ENCODE results near the gene CHL1.

Gene CHL1, protein sequence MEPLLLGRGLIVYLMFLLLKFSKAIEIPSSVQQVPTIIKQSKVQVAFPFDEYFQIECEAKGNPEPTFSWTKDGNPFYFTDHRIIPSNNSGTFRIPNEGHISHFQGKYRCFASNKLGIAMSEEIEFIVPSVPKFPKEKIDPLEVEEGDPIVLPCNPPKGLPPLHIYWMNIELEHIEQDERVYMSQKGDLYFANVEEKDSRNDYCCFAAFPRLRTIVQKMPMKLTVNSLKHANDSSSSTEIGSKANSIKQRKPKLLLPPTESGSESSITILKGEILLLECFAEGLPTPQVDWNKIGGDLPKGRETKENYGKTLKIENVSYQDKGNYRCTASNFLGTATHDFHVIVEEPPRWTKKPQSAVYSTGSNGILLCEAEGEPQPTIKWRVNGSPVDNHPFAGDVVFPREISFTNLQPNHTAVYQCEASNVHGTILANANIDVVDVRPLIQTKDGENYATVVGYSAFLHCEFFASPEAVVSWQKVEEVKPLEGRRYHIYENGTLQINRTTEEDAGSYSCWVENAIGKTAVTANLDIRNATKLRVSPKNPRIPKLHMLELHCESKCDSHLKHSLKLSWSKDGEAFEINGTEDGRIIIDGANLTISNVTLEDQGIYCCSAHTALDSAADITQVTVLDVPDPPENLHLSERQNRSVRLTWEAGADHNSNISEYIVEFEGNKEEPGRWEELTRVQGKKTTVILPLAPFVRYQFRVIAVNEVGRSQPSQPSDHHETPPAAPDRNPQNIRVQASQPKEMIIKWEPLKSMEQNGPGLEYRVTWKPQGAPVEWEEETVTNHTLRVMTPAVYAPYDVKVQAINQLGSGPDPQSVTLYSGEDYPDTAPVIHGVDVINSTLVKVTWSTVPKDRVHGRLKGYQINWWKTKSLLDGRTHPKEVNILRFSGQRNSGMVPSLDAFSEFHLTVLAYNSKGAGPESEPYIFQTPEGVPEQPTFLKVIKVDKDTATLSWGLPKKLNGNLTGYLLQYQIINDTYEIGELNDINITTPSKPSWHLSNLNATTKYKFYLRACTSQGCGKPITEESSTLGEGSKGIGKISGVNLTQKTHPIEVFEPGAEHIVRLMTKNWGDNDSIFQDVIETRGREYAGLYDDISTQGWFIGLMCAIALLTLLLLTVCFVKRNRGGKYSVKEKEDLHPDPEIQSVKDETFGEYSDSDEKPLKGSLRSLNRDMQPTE (N-terminal part only)

DNA sequence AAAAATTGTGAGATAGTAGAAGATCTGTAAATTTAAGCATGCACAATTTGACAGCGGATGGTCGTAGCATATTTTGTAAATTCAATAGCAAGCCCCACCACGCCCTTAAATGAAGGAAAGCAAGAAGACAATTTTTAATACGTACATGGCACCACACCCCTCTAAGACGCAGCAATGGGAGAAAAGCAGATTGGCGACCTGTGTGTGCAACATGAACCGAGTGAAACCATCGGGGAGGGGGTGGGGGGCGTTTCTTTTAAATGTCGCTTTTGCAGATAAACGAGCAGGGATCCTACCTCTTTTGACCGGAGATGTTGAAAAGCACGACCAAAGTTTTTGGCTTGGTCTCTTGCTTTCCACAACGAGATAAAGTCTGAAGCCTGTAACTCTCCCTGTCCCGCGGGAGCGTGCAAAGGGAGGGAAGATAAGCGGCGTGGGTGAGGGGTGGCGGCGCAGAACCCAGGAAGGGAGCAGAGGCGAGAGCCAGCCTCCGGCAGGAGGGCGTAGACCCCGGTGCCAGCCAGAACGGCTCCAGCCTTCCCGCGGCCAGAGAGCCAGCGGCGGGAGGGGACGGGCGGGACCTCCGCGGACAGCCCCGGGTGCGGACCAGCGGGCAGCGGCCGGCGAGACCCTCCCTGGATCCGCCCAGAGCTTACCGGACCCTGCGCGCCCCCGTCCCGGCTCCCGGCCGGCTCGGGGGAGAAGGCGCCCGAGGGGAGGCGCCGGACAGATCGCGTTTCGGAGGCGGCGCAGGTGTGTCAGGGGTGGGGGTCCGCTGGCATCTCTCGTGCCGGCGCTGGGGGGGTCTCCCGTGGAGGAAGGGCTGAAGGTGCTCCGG, at the start of gene CHL1:
TSS of gene CHL1 (plus strand) at position 453 of the 838 bp plus-strand sequence. CDS start 123,014 bp downstream, outside the sequence.
- TF ChIP-seq, protein P1, sequence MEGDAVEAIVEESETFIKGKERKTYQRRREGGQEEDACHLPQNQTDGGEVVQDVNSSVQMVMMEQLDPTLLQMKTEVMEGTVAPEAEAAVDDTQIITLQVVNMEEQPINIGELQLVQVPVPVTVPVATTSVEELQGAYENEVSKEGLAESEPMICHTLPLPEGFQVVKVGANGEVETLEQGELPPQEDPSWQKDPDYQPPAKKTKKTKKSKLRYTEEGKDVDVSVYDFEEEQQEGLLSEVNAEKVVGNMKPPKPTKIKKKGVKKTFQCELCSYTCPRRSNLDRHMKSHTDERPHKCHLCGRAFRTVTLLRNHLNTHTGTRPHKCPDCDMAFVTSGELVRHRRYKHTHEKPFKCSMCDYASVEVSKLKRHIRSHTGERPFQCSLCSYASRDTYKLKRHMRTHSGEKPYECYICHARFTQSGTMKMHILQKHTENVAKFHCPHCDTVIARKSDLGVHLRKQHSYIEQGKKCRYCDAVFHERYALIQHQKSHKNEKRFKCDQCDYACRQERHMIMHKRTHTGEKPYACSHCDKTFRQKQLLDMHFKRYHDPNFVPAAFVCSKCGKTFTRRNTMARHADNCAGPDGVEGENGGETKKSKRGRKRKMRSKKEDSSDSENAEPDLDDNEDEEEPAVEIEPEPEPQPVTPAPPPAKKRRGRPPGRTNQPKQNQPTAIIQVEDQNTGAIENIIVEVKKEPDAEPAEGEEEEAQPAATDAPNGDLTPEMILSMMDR (IDR thresholded peaks at IDR 0.05; ENCODE audit: poor library complexity, severe bottlenecking): no peak
- DNase-seq (ENCODE audit: low spot score) (no peak), ATAC-seq (ENCODE audit: low read depth) (0 out of 3 replicates have a peak, but pooled peaks have one; percentile 24)
- peak within 1 kb of the TSS; percentile 7 for H3K4me3 ChIP-seq (ENCODE audit: severe bottlenecking)
- H3K27ac ChIP-seq (ENCODE audit: poor library complexity, severe bottlenecking): no peak within 1 kb of the TSS
- H3K36me3 ChIP-seq (ENCODE audit: low read depth): no peaks in the 10 kb centered on the region
- H3K4me1 ChIP-seq (ENCODE audit: insufficient read depth, poor library complexity, severe bottlenecking): no peaks in the 10 kb centered on the region
- no peaks in the 10 kb centered on the region for H3K9me3 ChIP-seq (ENCODE audit: severe bottlenecking)
- H3K27me3 ChIP-seq (ENCODE audit: insufficient read depth, poor library complexity, severe bottlenecking): peaks cover 44% of the 10 kb centered on the region

DNA sequence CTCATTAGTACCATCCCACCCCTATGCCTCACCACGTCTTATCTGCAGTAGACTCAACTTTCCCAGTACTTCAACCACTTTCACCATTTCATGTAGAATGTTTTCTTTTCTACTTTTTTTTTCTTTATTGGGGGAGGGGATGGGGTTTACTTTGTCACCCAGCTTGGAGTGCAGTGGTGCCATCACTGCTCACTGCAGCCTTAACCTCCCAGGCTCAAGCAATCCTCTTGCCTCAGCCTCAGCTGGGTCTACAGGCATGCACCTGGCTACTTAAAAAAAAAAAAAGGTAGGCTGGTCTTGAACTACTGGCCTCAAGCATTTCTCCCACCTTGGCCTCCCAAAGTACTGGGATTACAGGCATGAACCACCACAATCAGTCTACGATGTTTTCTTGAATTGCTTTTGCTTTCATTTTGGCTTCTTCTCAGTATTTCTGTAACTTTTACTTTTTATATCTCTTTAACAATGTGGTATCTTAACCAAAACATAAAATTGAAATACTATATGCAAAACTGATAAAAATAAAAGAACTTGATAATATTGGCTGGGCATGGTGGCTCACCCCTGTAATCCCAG, 44.9 kb upstream of the CHL1 start:
- H3K4me1 ChIP-seq (ENCODE audit: insufficient read depth, poor library complexity, severe bottlenecking): no peaks in the 10 kb centered on the region
- DNase-seq (ENCODE audit: low spot score): no peak
- no peaks in the 10 kb centered on the region for H3K27me3 ChIP-seq (ENCODE audit: insufficient read depth, poor library complexity, severe bottlenecking)
- TF ChIP-seq, protein P1 (IDR thresholded peaks at IDR 0.05; ENCODE audit: poor library complexity, severe bottlenecking): no peak
- no peak overlapping the region for H3K27ac ChIP-seq (ENCODE audit: poor library complexity, severe bottlenecking)
- H3K9me3 ChIP-seq (ENCODE audit: severe bottlenecking): peaks cover 3% of the 10 kb centered on the region
- no peak overlapping the region for H3K4me3 ChIP-seq (ENCODE audit: severe bottlenecking)
- no peak for ATAC-seq (ENCODE audit: low read depth)
- H3K36me3 ChIP-seq (ENCODE audit: low read depth): no peaks in the 10 kb centered on the region

DNA sequence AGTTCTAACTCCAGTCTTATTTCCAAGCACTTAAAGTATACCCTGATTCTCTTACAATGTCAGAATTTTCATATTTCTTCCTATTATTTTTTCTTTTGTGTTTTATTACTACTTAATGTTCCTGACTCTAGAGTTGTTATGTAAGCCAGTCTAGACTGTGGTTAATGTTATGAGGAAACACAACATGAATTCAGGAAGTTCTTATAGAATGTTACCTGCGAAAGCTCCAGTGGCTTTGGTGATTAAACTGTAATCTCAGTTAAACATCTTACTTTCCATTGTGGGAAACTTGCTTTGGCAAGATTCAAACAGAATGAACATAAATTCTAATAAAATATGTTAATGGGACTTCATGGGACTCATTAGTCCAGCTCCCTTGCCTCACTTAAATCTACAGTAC, 36.6 kb upstream of the CHL1 start:
- TF ChIP-seq, protein P1 (IDR thresholded peaks at IDR 0.05; ENCODE audit: poor library complexity, severe bottlenecking): no peak
- no peaks in the 10 kb centered on the region for H3K27me3 ChIP-seq (ENCODE audit: insufficient read depth, poor library complexity, severe bottlenecking)

DNA sequence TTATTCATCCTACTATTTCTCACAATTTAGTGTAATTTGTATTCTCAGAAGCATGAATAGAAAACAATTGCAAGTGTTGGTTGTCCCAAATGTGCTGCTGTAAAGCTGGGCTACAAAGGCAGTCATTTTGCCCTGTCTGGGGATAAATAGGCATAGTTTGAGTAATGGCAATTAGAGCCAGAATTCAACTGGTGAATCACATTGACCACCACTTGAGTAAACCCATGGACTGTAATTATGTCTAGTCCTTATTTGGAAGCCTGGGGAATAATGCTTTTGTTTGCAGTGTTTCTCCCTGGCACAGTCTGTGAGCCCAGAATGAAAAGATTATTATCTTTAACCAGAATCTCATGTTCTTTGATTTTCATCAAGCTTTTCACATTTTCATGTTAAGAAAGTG, 30.5 kb upstream of the CHL1 start:
- Histone ChIP-seq H3K36me3 (ENCODE audit: low read depth) (no peaks in the 10 kb centered on the region), H3K4me1 (ENCODE audit: insufficient read depth, poor library complexity, severe bottlenecking) (no peaks in the 10 kb centered on the region), H3K4me3 (ENCODE audit: severe bottlenecking) (no peak overlapping the region), H3K27me3 (ENCODE audit: insufficient read depth, poor library complexity, severe bottlenecking) (no peaks in the 10 kb centered on the region), H3K9me3 (ENCODE audit: severe bottlenecking) (no peaks in the 10 kb centered on the region), H3K27ac (ENCODE audit: poor library complexity, severe bottlenecking) (no peak overlapping the region)
- TF ChIP-seq, protein P1 (IDR thresholded peaks at IDR 0.05; ENCODE audit: poor library complexity, severe bottlenecking): no peak
- no peak for ATAC-seq (ENCODE audit: low read depth)
- no peak for DNase-seq (ENCODE audit: low spot score)

More for the DNA sequence above, 36.6 kb upstream of the CHL1 start:
- Histone ChIP-seq H3K36me3 (ENCODE audit: low read depth) (no peaks in the 10 kb centered on the region), H3K4me3 (ENCODE audit: severe bottlenecking) (no peak overlapping the region), H3K4me1 (ENCODE audit: insufficient read depth, poor library complexity, severe bottlenecking) (no peaks in the 10 kb centered on the region), H3K9me3 (ENCODE audit: severe bottlenecking) (no peaks in the 10 kb centered on the region), H3K27ac (ENCODE audit: poor library complexity, severe bottlenecking) (no peak overlapping the region)
- ATAC-seq (ENCODE audit: low read depth): no peak
- no peak for DNase-seq (ENCODE audit: low spot score)
